ENCODE results near the gene THSD4. TPM values are rescaled to one million over a fixed set of nuclear protein-coding genes. Genes with fewer than 3 reads are reported as not detected.
"Not testable (repeated sequence)": the region's sequence is repeated elsewhere in the genome, so short reads cannot be mapped to it uniquely, and the experiment has no call there.

The THSD4 gene
- total and polyA plus RNA-seq, 9 of the 15 experiments (the other 6 are each of a cell fraction or from before 2014, with no cell fraction given) = 0.04 TPM; not detected in 5

- no peak overlapping the region for H3K4me3 ChIP-seq
- no peaks in the 10 kb centered on the region for H3K9me1 ChIP-seq (ENCODE audit: control insufficient read depth, insufficient read depth, low read length)
- no peaks in the 10 kb centered on the region for H3K9me3 ChIP-seq (replicated peaks; ENCODE audit: control insufficient read depth, insufficient read depth, low read depth, low read length)
- no peak for TF ChIP-seq FOXK1 (CRISPR knock-in tag; IDR thresholded peaks at IDR 0.05; ENCODE audit: borderline replicate concordance)
- POLR2A ChIA-PET = no interaction called here
- H3K4me2 ChIP-seq (ENCODE audit: insufficient read depth, low read length) = no peak overlapping the region
- FAIRE-seq (no peak), DNase-seq (ENCODE audit: extremely low read depth in 1 of 4, low spot score in 3 of 4) (no peak), ATAC-seq (no peak)
- H3K36me3 ChIP-seq (ENCODE audit: control insufficient read depth, insufficient read depth, low read length) = no peaks in the 10 kb centered on the region
- no peak overlapping the region for H3K9ac ChIP-seq (ENCODE audit: insufficient read depth in 1 of 2, low read depth in 2 of 2, low read length in 2 of 2)
- no peak overlapping the region for H3K27ac ChIP-seq (ENCODE audit: extremely low read depth, low read depth, low read length)
- H3K27me3 ChIP-seq (ENCODE audit: control insufficient read depth in 2 of 2, insufficient read depth in 2 of 2, low read length in 2 of 2) = peaks cover 0 to 4% of the 10 kb centered on the region in 2 experiments; a peak in 2 of 5 replicates
- no peaks in the 10 kb centered on the region for H3K79me2 ChIP-seq (ENCODE audit: control insufficient read depth, insufficient read depth, low read length)
- no TSS peak for BruUV-seq (replicated peaks)
- CTCF ChIA-PET (ENCODE audit: low intra/inter-chr PET ratio) = no interaction called here
- in situ Hi-C loops (cut with MboI) (no loop called here), intact Hi-C loops (cut with micrococcal nuclease) (no loop called here)
- no peaks in the 10 kb centered on the region for H3K4me1 ChIP-seq (replicated peaks in 1 of 2; ENCODE audit: control insufficient read depth in 2 of 2, insufficient read depth in 2 of 2, low read length in 2 of 2)
- no peak overlapping the region for H2AFZ ChIP-seq (ENCODE audit: low read depth, low read length)
- no peaks in the 10 kb centered on the region for H4K20me1 ChIP-seq (replicated peaks; ENCODE audit: control insufficient read depth, insufficient read depth, low read length)
Measured at GRCh38 chr15:71723344-71723743, 608.1 kb downstream of the THSD4 start.

DNA sequence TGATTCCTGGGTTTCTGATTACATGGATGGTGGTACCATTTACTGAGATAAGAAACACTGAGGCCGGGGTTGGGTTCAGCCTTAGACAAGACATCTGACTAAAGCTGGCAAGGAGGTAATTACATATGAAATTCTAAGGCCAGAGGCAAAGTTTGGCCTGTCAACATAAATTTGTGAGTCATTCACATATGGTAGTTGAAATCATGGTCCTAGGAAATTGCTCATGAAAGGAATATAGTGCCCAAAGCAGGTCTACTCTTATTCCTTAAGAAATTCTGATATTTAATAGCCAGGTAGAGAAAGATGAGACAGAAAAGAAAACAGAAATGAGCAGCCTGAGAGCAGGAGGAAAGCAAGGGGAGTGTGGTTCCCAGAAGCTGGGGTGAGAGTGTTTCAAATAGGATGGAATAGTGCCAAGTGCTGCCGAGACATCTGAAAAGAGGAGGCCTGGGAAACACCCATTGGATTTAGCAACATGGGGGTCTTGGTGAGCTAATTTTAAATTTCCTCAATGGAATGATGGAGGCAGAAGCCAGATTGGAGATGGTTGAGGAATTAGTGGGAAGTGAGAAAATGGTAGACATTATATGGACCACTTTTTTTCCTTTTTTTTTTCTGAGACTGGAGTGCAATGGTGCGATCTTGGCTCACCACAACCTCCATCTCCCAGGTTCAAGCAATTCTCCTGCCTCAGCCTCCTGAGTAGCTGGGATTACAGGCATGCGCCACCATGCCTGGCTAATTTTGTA lies 610.1 kb downstream of the THSD4 start:
- H3K4me3 ChIP-seq; CTCF ChIA-PET (ENCODE audit: low intra/inter-chr PET ratio); H3K9me3 ChIP-seq (replicated peaks; ENCODE audit: control insufficient read depth, insufficient read depth, low read depth, low read length); DNase-seq (ENCODE audit: extremely low read depth in 1 of 4, low spot score in 3 of 4); H3K4me2 ChIP-seq (ENCODE audit: insufficient read depth, low read length); POLR2A ChIA-PET; FAIRE-seq; H2AFZ ChIP-seq (ENCODE audit: low read depth, low read length); H3K27ac ChIP-seq (ENCODE audit: extremely low read depth, low read depth, low read length); H4K20me1 ChIP-seq (replicated peaks; ENCODE audit: control insufficient read depth, insufficient read depth, low read length); H3K27me3 ChIP-seq (ENCODE audit: control insufficient read depth in 2 of 2, insufficient read depth in 2 of 2, low read length in 2 of 2); H3K4me1 ChIP-seq (replicated peaks in 1 of 2; ENCODE audit: control insufficient read depth in 2 of 2, insufficient read depth in 2 of 2, low read length in 2 of 2); intact Hi-C loops (cut with micrococcal nuclease); BruUV-seq (replicated peaks); H3K36me3 ChIP-seq (ENCODE audit: control insufficient read depth, insufficient read depth, low read length); ATAC-seq; H3K9ac ChIP-seq (ENCODE audit: insufficient read depth in 1 of 2, low read depth in 2 of 2, low read length in 2 of 2); H3K9me1 ChIP-seq (ENCODE audit: control insufficient read depth, insufficient read depth, low read length); H3K79me2 ChIP-seq (ENCODE audit: control insufficient read depth, insufficient read depth, low read length): not testable (repeated sequence)
- WGBS (ENCODE audit: insufficient coverage, low coverage, missing lambda C conversion rate) = 0% methylated on average over 3 of the region's 4 CpGs
- in situ Hi-C loops (cut with MboI) = loop anchor here (25.0 kb wide), 1 partner anchor 763 kb away; no protein-coding TSS in a partner anchor
